Measurements from ENCODE around the gene IFNA8.
"Not testable (repeated sequence)": the region's sequence is repeated elsewhere in the genome, so short reads cannot be mapped to it uniquely, and the experiment has no call there.

IFNA8 gene

DNA sequence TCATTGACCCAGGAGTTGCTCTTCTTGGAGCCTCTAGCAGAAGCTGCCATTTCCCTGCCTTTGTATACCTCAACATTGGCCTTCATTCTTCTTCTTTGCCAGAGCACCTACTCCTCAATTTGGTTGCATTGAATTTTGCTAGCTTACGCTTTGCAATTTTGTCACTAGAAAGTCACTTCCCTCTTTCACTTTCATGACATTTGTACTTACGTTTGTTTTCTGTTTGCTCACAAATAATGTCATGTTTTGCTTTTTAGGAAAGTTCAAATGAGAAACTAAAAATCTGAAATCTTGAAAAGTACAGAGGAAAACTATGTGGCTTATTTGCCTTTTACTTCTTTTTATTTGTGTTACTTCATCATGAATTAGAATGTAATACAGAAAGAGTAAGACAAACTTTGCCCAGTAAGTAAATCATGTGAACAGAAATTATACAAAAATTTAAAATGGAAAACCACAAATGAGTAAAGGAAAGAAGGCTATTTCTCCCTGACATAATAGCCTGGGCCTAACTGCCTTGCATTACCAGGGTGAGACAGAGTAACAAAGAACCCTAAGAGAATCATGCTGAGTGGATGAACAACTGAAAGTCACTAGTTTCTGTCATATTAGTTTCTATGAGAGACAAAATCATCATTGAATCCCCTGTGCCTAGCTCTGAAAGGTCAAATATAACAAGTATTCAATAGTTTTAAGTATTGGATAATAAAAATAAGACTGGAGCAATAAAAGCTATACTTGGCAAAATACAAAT lies 23.9 kb downstream of the IFNA8 start:
- TF ChIP-seq, protein P1, sequence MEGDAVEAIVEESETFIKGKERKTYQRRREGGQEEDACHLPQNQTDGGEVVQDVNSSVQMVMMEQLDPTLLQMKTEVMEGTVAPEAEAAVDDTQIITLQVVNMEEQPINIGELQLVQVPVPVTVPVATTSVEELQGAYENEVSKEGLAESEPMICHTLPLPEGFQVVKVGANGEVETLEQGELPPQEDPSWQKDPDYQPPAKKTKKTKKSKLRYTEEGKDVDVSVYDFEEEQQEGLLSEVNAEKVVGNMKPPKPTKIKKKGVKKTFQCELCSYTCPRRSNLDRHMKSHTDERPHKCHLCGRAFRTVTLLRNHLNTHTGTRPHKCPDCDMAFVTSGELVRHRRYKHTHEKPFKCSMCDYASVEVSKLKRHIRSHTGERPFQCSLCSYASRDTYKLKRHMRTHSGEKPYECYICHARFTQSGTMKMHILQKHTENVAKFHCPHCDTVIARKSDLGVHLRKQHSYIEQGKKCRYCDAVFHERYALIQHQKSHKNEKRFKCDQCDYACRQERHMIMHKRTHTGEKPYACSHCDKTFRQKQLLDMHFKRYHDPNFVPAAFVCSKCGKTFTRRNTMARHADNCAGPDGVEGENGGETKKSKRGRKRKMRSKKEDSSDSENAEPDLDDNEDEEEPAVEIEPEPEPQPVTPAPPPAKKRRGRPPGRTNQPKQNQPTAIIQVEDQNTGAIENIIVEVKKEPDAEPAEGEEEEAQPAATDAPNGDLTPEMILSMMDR (IDR thresholded peaks at IDR 0.05) = no peak
- H3K36me3 ChIP-seq = no peaks in the 10 kb centered on the region
- intact Hi-C loops (cut with DNase I; ENCODE audit: low total_unique reads) = no loop called here
- H3K27ac ChIP-seq = no peak overlapping the region
- no peak overlapping the region for H3K4me3 ChIP-seq
- no peak for DNase-seq
- H3K27me3 ChIP-seq = peaks cover 0 to 6% of the 10 kb centered on the region in 2 donors
- no peaks in the 10 kb centered on the region for H3K9me3 ChIP-seq
- no peaks in the 10 kb centered on the region for H3K4me1 ChIP-seq

DNA sequence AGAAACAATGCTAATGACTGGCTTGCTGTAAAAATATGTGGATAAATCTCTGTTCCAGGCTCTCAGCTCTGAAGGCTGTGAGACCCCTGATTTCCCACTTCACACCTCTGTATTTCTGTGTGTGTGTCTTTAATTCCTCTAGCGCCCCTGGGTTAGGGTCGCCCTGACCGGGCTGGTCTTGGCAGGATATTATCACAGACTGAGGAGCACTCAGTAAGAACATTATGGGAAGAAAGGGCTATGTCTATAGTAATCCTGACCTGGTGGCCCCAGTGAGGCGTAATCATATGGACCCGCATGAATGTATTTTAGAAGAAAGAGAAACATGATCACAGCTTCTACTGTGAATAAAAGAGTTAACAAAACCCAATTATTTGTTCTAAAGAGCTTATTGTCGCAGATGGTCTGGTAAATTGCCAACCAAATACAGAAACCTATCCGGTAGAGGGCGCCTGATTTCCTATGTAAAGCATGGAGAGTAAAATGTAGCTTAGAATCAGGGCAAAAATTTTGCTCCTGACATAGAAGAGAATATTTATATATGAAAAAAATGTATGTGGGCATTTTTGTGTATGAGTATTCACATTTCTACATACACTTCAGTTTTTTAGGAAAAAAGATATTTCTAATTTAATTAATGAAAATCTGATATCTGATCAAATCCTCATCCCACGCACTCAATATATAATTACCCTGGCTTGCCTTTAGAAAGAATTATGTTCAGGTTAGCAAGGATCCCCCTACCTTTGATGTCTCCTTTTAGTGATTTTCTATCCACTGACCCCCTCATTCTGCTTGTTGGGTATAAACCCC lies 25.5 kb downstream of the IFNA8 start:
- DNase-seq = no peak
- no peaks in the 10 kb centered on the region for H3K9me3 ChIP-seq
- peaks cover 0 to 6% of the 10 kb centered on the region in 2 donors for H3K27me3 ChIP-seq
- intact Hi-C loops (cut with DNase I; ENCODE audit: low total_unique reads) = no loop called here
- TF ChIP-seq, protein P1 (IDR thresholded peaks at IDR 0.05) = no peak
- no peak overlapping the region for H3K27ac ChIP-seq
- H3K36me3 ChIP-seq = no peaks in the 10 kb centered on the region
- no peaks in the 10 kb centered on the region for H3K4me1 ChIP-seq
- no peak overlapping the region for H3K4me3 ChIP-seq

DNA sequence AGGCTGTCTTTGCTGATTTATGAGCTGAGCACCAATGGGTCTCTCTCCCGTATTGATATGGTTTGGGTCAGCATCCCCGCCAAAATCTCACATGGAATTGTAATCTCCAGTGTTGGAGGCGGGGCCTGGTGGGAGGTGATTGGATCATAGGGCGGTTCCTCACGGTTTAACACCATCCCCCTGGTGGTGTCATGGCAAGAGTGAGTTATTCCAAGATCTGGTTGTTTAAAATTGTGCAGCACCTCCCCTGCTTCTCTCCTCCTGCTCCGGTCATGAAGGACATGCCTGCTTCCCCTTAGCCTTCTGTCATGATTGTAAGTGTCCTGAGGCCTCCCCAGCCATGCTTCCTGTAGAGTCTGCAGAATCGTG lies 26.1 kb downstream of the IFNA8 start:
- intact Hi-C loops (cut with DNase I; ENCODE audit: low total_unique reads); H3K9me3 ChIP-seq; H3K4me3 ChIP-seq; H3K27me3 ChIP-seq; DNase-seq; H3K36me3 ChIP-seq; H3K4me1 ChIP-seq; H3K27ac ChIP-seq: not testable (repeated sequence)

DNA sequence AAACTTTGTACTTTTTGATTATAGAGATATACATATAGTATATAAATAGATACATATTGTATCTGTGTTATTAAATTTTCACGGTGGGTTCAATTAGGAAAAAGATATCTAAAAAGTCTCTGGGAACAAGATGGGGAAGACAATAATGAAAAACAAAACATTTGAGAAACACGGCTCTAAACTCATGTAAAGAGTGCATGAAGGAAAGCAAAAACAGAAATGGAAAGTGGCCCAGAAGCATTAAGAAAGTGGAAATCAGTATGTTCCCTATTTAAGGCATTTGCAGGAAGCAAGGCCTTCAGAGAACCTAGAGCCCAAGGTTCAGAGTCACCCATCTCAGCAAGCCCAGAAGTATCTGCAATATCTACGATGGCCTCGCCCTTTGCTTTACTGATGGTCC lies 31.2 kb downstream of the IFNA8 start, which contains the start of gene IFNA1:
IFNA1 (plus strand) TSS at position 301 of the 400 bp plus-strand sequence; CDS start at position 370, 69 bp downstream.
- Histone ChIP-seq H3K4me3 (no peak within 1 kb of the TSS), H3K4me1 (no peaks in the 10 kb centered on the region), H3K36me3 (no peaks in the 10 kb centered on the region), H3K9me3 (no peaks in the 10 kb centered on the region), H3K27me3 (no peaks in the 10 kb centered on the region), H3K27ac (no peak within 1 kb of the TSS)
- intact Hi-C loops (cut with DNase I; ENCODE audit: low total_unique reads) = no loop called here
- no peak for DNase-seq
- TF ChIP-seq, protein P1 (IDR thresholded peaks at IDR 0.05) = no peak

DNA sequence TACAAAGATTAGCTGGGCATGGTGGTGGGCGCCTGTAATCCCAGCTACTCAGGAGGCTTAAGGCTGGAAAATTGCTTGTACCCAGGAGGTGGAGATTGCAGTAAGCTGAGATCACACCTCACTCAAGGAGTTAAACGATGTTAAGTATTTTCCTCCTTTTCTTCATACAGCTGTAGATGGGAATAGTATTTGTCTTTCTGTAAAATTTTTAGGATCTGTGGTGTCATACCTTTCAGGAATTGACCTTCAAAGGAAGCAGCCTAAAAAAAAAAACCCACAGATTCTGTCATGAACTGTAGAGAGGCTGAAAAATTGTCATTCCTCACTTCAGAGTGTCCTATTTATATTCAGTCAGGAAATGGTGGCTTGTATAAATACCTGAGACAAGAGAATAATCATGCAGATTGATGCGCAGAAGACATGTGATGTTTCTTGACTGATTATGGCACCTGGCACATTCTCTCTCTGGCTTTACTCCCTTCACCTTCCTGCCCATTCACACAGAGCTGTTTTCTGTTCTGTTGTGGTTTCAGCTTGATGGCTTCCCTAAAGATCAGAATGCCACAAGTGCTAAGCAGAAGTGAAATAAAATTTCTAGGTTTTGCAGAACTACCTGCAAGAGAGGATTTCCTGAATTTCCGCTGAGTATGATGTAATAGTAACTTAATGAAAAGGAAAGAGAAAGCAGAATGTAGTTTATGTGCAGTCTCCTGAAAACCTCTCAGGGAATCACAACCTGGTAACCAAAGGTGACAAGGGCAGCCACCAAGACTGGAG lies 35.1 kb downstream of the IFNA8 start:
- no peak for DNase-seq
- TF ChIP-seq, protein P1 (IDR thresholded peaks at IDR 0.05) = no peak
- no peaks in the 10 kb centered on the region for H3K36me3 ChIP-seq
- H3K4me3 ChIP-seq = no peak overlapping the region
- H3K27ac ChIP-seq = no peak overlapping the region
- intact Hi-C loops (cut with DNase I; ENCODE audit: low total_unique reads) = no loop called here
- H3K27me3 ChIP-seq = no peaks in the 10 kb centered on the region
- no peaks in the 10 kb centered on the region for H3K9me3 ChIP-seq
- H3K4me1 ChIP-seq = no peaks in the 10 kb centered on the region

DNA sequence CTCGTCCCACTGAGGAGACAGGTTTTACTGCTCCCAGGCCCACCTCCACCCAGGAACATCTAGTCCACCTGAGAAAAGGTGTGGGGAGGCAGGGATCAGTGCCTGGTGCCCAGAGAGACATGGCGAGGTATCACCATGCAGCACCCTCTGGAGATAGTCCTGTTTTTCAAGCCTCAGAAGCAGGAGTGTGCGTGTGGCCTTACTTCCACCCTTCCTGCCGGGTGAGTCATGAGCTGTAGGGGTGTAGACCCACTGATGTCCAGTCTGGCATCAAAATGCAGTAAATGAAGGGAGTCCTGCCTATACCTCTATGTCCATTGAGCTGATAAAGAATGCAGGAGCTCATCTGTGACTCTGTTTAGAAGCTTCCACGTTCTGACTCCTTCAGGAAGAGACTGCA lies 40.4 kb downstream of the IFNA8 start:
- H3K27me3 ChIP-seq; H3K4me1 ChIP-seq; intact Hi-C loops (cut with DNase I; ENCODE audit: low total_unique reads); H3K4me3 ChIP-seq; H3K27ac ChIP-seq; DNase-seq; H3K9me3 ChIP-seq; H3K36me3 ChIP-seq: not testable (repeated sequence)
